Subcutaneous abdominal adipose tissue (tissue), 5 donors: ENCODE data around the gene CAPN5.

Experiments
- H3K27ac ChIP-seq: one replicate; pipeline ENCODE4 v1.7.0; 2013; ENCODE audit warnings: low read depth, mild to moderate bottlenecking, inconsistent platforms, low read length, moderate library complexity
- H3K27me3 ChIP-seq, 5 donors: one replicate each; pipeline ENCODE4 v1.7.0; 2013; ENCODE audit warnings: low read length in 5 of 5, inconsistent platforms in 1 of 5; ENCODE audit not compliant: control insufficient read depth in 5 of 5, insufficient read depth in 4 of 5
- H3K36me3 ChIP-seq, 5 donors: one replicate each; pipeline ENCODE4 v1.7.0; 2013; ENCODE audit warnings: low read length in 5 of 5; ENCODE audit not compliant: control insufficient read depth in 5 of 5, insufficient read depth in 5 of 5
- H3K4me1 ChIP-seq, 5 donors: one replicate each; pipeline ENCODE4 v1.7.0; 2013; ENCODE audit warnings: low read length in 5 of 5, mild to moderate bottlenecking in 3 of 5, moderate library complexity in 1 of 5; ENCODE audit not compliant: control insufficient read depth in 5 of 5, insufficient read depth in 5 of 5
- H3K4me3 ChIP-seq, 5 donors: one replicate each; pipeline ENCODE4 v1.7.0; 2013; ENCODE audit warnings: low read length in 5 of 5, low read depth in 1 of 5
- H3K9ac ChIP-seq, 5 donors: one replicate each; pipeline ENCODE4 v1.7.0; 2013; ENCODE audit warnings: low read length in 5 of 5, mild to moderate bottlenecking in 4 of 5, moderate library complexity in 3 of 5
- H3K9me3 ChIP-seq, 5 donors: one replicate each; pipeline ENCODE4 v1.7.0; 2013; ENCODE audit warnings: low read length in 5 of 5; ENCODE audit not compliant: control insufficient read depth in 5 of 5
- donor health status: healthy.
- donor health status: healthy.
- donor health status: healthy.
- donor health status: healthy.
- donor health status: healthy.

Gene CAPN5

DNA sequence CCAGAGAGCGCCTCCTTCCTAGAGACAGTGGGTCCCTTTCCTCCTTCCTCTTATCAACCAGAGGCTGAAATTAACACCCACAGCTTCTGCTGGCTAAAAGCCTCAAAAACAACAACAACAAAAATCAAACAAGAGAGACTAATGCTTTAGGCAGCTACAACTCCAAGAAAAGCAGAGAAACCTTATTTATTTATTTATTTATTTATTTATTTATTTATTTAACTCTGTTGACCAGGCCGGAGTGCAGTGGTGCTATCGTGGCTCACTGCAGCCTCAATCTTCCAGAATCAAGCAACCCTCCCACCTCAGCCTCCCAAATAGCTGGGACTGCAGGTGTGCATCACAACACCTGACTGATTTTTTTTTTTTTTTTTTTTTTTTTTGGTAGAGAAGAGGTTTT is 35.2 kb upstream of the CAPN5 start:
- peaks cover 0 to 10% (median 5%) of the 10 kb centered on the region in 5 donors for H3K27me3 ChIP-seq
- no peak overlapping the region for H3K9ac ChIP-seq
- H3K27ac ChIP-seq, result no peak overlapping the region
- H3K36me3 ChIP-seq, result no peaks in the 10 kb centered on the region
- no peaks in the 10 kb centered on the region for H3K9me3 ChIP-seq
- no peaks in the 10 kb centered on the region for H3K4me1 ChIP-seq
- no peak overlapping the region for H3K4me3 ChIP-seq

DNA sequence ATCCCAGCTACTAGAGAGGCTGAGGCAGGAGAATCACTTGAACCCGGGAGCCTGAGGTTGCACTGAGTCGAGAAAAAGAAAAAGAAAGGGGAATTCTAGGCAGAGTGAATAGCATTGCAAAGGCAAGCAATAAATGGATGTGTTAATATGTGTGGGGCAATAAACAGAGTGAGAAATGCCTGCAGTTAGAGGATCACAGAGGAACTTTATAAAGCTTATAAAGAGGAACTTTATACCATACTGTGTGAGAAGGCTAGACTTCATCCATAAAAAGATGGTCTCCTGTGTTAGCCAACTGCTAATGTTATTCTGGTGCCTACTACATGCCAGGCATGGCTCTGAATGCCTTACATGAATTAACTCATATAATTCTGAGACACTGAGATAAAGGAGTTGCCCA is 31.7 kb upstream of the CAPN5 start:
- Histone ChIP-seq H3K4me3 (no peak overlapping the region), H3K27me3 (peaks cover 0 to 28% (median 23%) of the 10 kb centered on the region in 5 donors), H3K9ac (no peak overlapping the region), H3K4me1 (peaks cover 0 to 16% (median 11%) of the 10 kb centered on the region in 5 donors), H3K9me3 (no peaks in the 10 kb centered on the region), H3K27ac (no peak overlapping the region), H3K36me3 (no peaks in the 10 kb centered on the region)

DNA sequence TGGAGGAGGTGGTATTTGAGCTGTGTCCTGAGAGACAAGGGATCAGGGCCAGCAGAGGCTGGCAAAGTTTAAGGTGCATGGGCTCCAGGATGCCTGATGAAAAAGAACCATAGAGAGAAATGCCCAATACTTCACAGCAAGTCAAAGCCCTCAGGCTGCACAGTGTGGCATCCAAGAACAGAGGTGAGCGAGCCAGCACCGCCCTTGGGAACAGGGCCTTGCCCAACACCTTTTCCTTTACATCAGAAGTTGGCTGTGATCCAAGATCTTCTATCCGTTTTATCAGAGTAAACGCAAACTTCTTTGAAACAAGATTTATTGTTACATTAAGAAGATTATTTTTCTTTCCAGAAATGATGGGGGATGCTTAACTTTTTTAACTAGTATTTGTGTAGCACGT is 31.2 kb upstream of the CAPN5 start:
- Histone ChIP-seq H3K27me3 (peaks cover 0 to 33% (median 25%) of the 10 kb centered on the region in 5 donors), H3K9ac (no peak overlapping the region)

GRCh38 chr11:77036398-77036797 is 30.4 kb upstream of the CAPN5 start:
- Histone ChIP-seq H3K27me3 (peaks cover 0 to 28% (median 25%) of the 10 kb centered on the region in 5 donors), H3K4me1 (peaks cover 0 to 18% (median 13%) of the 10 kb centered on the region in 5 donors), H3K4me3 (no peak overlapping the region), H3K9me3 (no peaks in the 10 kb centered on the region), H3K36me3 (no peaks in the 10 kb centered on the region), H3K9ac (no peak overlapping the region), H3K27ac (no peak overlapping the region)

More for the DNA sequence above, 31.2 kb upstream of the CAPN5 start:
- H3K4me1 ChIP-seq, result peaks cover 0 to 18% (median 13%) of the 10 kb centered on the region in 5 donors
- no peaks in the 10 kb centered on the region for H3K9me3 ChIP-seq
- H3K36me3 ChIP-seq, result no peaks in the 10 kb centered on the region
- H3K4me3 ChIP-seq, result no peak overlapping the region
- H3K27ac ChIP-seq, result no peak overlapping the region

DNA sequence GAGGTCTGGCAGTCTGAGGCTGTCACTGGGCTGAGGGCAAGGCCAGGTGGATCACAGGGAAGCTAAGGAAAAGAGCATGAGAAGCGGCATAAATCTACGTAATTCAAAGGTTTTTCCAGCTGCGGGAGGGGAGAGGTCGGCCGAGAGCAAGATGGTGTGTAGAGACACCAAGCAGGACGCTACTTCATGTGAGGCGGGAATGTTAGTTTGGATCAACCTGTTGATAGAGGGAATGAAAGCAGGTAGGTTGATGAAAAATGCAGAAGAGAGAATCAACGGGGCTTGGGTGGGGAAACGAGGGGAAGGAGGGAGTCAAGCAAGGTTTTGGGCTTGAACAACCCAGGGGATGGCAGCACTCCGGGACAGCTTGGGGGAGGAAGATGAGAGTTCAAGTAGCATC is 29.7 kb upstream of the CAPN5 start:
- H3K27ac ChIP-seq, result no peak overlapping the region
- H3K9ac ChIP-seq, result no peak overlapping the region
- no peaks in the 10 kb centered on the region for H3K36me3 ChIP-seq
- H3K4me1 ChIP-seq, result peaks cover 0 to 18% (median 13%) of the 10 kb centered on the region in 5 donors
- no peaks in the 10 kb centered on the region for H3K9me3 ChIP-seq
- H3K4me3 ChIP-seq, result no peak overlapping the region
- peaks cover 0 to 30% (median 27%) of the 10 kb centered on the region in 5 donors for H3K27me3 ChIP-seq

DNA sequence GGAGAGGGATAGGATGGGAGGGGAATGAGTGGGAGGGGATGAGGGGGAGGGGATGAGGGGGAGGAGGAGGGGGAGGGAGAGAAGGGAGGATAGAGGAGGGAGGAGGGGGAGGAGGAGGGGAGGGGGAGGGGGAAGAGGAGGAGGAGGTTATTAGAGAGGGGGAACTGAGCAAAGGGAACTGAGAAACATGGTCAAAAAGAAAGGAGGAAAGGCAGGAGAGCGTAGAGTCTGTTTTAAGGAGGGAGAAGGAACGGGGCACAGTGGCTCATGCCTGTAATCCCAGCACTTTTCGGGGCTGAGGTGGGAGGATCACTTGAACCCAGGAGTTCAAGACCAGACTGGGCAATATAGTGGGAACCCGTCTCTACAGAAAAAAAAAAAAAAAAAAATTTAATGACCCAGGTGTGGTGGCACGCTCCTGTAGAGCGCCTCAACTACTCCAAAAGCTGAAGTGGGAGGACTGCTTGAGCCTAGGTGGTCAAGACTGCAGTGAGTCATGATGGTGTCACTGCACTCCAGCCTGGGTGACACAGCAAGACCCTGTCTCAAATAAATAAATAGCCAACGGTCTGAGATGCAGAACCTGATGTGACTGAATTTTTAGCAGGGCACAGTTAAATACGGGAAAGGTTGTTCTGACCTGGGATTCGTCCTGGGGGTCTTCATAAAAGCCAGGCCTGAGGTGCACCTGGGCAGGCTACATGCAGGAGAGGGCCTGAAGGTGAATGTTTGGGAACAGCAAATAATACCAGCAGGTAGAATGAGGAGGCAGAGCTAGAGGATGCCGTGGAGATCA is 28.5 kb upstream of the CAPN5 start:
- Histone ChIP-seq H3K27me3 (peaks cover 0 to 36% (median 28%) of the 10 kb centered on the region in 5 donors), H3K4me3 (no peak overlapping the region), H3K4me1 (peaks cover 0 to 18% (median 13%) of the 10 kb centered on the region in 5 donors)

GRCh38 chr11:77038825-77039326 is 27.9 kb upstream of the CAPN5 start:
- peaks cover 0 to 36% (median 28%) of the 10 kb centered on the region in 5 donors for H3K27me3 ChIP-seq

More for the DNA sequence above, 28.5 kb upstream of the CAPN5 start:
- Histone ChIP-seq H3K27ac (no peak overlapping the region), H3K36me3 (no peaks in the 10 kb centered on the region), H3K9me3 (no peaks in the 10 kb centered on the region), H3K9ac (no peak overlapping the region)

DNA sequence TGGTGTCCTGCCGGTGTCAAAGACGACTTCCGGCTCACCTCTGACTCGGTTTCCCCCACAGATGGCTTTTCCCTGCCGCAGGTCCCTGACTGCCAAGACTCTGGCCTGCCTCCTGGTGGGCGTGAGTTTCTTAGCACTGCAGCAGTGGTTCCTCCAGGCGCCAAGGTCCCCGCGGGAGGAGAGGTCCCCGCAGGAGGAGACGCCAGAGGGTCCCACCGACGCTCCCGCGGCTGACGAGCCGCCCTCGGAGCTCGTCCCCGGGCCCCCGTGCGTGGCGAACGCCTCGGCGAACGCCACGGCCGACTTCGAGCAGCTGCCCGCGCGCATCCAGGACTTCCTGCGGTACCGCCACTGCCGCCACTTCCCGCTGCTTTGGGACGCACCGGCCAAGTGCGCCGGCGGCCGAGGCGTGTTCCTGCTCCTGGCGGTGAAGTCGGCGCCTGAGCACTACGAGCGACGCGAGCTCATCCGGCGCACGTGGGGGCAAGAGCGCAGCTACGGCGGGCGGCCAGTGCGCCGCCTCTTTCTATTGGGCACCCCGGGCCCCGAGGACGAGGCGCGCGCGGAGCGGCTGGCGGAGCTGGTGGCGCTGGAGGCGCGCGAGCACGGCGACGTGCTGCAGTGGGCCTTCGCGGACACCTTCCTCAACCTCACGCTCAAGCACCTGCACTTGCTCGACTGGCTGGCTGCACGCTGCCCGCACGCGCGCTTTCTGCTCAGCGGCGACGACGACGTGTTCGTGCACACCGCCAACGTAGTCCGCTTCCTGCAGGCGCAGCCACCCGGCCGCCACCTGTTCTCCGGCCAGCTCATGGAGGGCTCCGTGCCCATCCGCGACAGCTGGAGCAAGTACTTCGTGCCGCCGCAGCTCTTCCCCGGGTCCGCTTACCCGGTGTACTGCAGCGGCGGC is 27.0 kb upstream of the CAPN5 start:
- peak overlapping the region; percentile 32 to 70 (median 58) for H3K4me3 ChIP-seq
- no peaks in the 10 kb centered on the region for H3K36me3 ChIP-seq
- no peak overlapping the region for H3K27ac ChIP-seq
- no peak overlapping the region for H3K9ac ChIP-seq
- H3K9me3 ChIP-seq, result no peaks in the 10 kb centered on the region
- H3K4me1 ChIP-seq, result peaks cover 0 to 18% (median 13%) of the 10 kb centered on the region in 5 donors
- peaks cover 0 to 36% (median 28%) of the 10 kb centered on the region in 5 donors for H3K27me3 ChIP-seq

More at GRCh38 chr11:77038825-77039326, 27.9 kb upstream of the CAPN5 start:
- Histone ChIP-seq H3K27ac (no peak overlapping the region), H3K4me3 (peak overlapping the region in 1 of 5 donors; percentile 32), H3K36me3 (no peaks in the 10 kb centered on the region), H3K9ac (no peak overlapping the region), H3K9me3 (no peaks in the 10 kb centered on the region), H3K4me1 (peaks cover 0 to 18% (median 13%) of the 10 kb centered on the region in 5 donors)

DNA sequence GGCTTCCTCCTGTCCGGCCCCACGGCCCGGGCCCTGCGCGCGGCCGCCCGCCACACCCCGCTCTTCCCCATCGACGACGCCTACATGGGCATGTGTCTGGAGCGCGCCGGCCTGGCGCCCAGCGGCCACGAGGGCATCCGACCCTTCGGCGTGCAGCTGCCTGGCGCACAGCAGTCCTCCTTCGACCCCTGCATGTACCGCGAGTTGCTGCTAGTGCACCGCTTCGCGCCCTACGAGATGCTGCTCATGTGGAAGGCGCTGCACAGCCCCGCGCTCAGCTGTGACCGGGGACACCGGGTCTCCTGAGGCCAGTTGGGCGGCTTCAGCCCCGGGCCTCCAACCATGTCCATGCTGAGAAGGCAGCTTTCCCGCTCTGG is 26.4 kb upstream of the CAPN5 start:
- Histone ChIP-seq H3K36me3 (no peaks in the 10 kb centered on the region), H3K4me3 (peak overlapping the region in 1 of 5 donors; percentile 70), H3K9ac (no peak overlapping the region), H3K9me3 (no peaks in the 10 kb centered on the region), H3K27me3 (peaks cover 2 to 43% (median 33%) of the 10 kb centered on the region in 5 donors), H3K4me1 (peaks cover 0 to 18% (median 13%) of the 10 kb centered on the region in 5 donors), H3K27ac (no peak overlapping the region)
